IPS DF 6.9 (cell line): Measurements from ENCODE around the gene AOAH.
"Not testable (repeated sequence)": the region's sequence is repeated elsewhere in the genome, so short reads cannot be mapped to it uniquely, and the experiment has no call there.

Experiments
- DNase-seq: peaks from one replicate; pipeline ENCODE4 v3.0.0-alpha.2; 2013; ENCODE audit warnings: low read depth, low spot score
- H3K27ac ChIP-seq: one replicate; pipeline ENCODE4 v1.5.1; 2013; ENCODE audit warnings: low read length, control low read depth
- H3K27me3 ChIP-seq: 2 replicates; pipeline ENCODE4 v1.6.1; 2013; ENCODE audit warnings: mild to moderate bottlenecking, low read length; ENCODE audit not compliant: control insufficient read depth, insufficient read depth
- H3K36me3 ChIP-seq: 2 replicates; pipeline ENCODE4 v1.6.1; 2013; ENCODE audit warnings: low read length; ENCODE audit not compliant: control insufficient read depth, insufficient read depth
- H3K4me1 ChIP-seq: 2 replicates; pipeline ENCODE4 v1.6.1; 2013; ENCODE audit warnings: low read length; ENCODE audit not compliant: control insufficient read depth, insufficient read depth
- H3K4me3 ChIP-seq: 2 replicates; pipeline ENCODE4 v1.5.1; 2013; ENCODE audit warnings: mild to moderate bottlenecking, low read length
- H3K9me3 ChIP-seq: 2 replicates; pipeline ENCODE4 v1.6.1; 2013; ENCODE audit warnings: low read length, inconsistent platforms; ENCODE audit not compliant: control insufficient read depth, insufficient read depth
- WGBS: extraction: QIAGEN DNeasy Blood & Tissue Kit; methylation state at CpG from one replicate; pipeline ENCODE4 v1.1.7; 2013; ENCODE audit warnings: mixed read lengths, missing lambda C conversion rate; ENCODE audit not compliant: insufficient read length, insufficient coverage; 5-methylcytosine and 5-hydroxymethylcytosine counted together

AOAH gene

GRCh38 chr7:36513393-36513792 is 210.9 kb downstream of the AOAH start:
- H3K27me3 ChIP-seq, result no peaks in the 10 kb centered on the region
- WGBS, result no CpG with 5 or more reads among the region's 10 CpGs
- no peaks in the 10 kb centered on the region for H3K9me3 ChIP-seq
- no peaks in the 10 kb centered on the region for H3K36me3 ChIP-seq
- no peaks in the 10 kb centered on the region for H3K4me1 ChIP-seq
- no peak overlapping the region for H3K4me3 ChIP-seq
- no peak overlapping the region for H3K27ac ChIP-seq
- DNase-seq, result no peak

- no peaks in the 10 kb centered on the region for H3K27me3 ChIP-seq
- no CpG with 5 or more reads among the region's 4 CpGs for WGBS
- H3K36me3 ChIP-seq, result no peaks in the 10 kb centered on the region
- no peak for DNase-seq
- no peak overlapping the region for H3K27ac ChIP-seq
- H3K4me1 ChIP-seq, result no peaks in the 10 kb centered on the region
- H3K9me3 ChIP-seq, result no peaks in the 10 kb centered on the region
- no peak overlapping the region for H3K4me3 ChIP-seq
Measured at GRCh38 chr7:36512616-36513015, 211.7 kb downstream of the AOAH start.

- no CpG with 5 or more reads among the region's 9 CpGs for WGBS
- no peak for DNase-seq
- Histone ChIP-seq H3K27me3 (no peaks in the 10 kb centered on the region), H3K4me3 (no peak overlapping the region), H3K4me1 (no peaks in the 10 kb centered on the region), H3K27ac (no peak overlapping the region), H3K9me3 (no peaks in the 10 kb centered on the region), H3K36me3 (no peaks in the 10 kb centered on the region)
Measured at GRCh38 chr7:36509962-36510361, 214.3 kb downstream of the AOAH start.

- no CpG with 5 or more reads among the region's 9 CpGs for WGBS
- no peaks in the 10 kb centered on the region for H3K36me3 ChIP-seq
- no peak overlapping the region for H3K27ac ChIP-seq
- H3K27me3 ChIP-seq, result no peaks in the 10 kb centered on the region
- no peak overlapping the region for H3K4me3 ChIP-seq
- no peak for DNase-seq
- no peaks in the 10 kb centered on the region for H3K9me3 ChIP-seq
- H3K4me1 ChIP-seq, result no peaks in the 10 kb centered on the region
Measured at GRCh38 chr7:36507475-36508440, 216.5 kb downstream of the AOAH start.

DNA sequence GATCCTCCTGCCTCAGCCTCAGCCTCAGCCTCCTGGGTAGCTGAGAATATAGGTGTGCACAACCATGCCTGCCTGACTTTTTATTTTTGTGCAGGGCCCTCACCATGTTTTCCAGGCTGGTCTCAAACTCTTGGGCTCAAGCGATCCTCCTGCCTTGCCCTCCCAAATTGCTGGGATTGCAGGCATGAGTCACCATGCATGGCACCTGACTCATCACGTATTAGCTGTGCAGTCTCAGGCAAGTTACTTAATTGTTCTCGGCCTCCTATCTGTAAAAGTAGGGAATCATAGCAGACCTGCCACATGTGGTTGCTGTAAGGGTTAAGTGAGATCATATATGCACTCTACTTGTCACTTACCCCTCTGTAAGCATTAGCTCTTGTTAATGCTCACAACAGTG is 217.5 kb downstream of the AOAH start:
- Histone ChIP-seq H3K4me3 (no peak overlapping the region), H3K27me3 (no peaks in the 10 kb centered on the region), H3K4me1 (no peaks in the 10 kb centered on the region), H3K9me3 (no peaks in the 10 kb centered on the region), H3K36me3 (no peaks in the 10 kb centered on the region), H3K27ac (no peak overlapping the region)
- no CpG with 5 or more reads among the region's 3 CpGs for WGBS
- no peak for DNase-seq

GRCh38 chr7:36506130-36506798 is 218.0 kb downstream of the AOAH start:
- H3K4me1 ChIP-seq, result no peaks in the 10 kb centered on the region
- H3K27me3 ChIP-seq, result no peaks in the 10 kb centered on the region
- H3K4me3 ChIP-seq, result no peak overlapping the region
- no CpG with 5 or more reads among the region's 7 CpGs for WGBS
- no peaks in the 10 kb centered on the region for H3K9me3 ChIP-seq
- no peaks in the 10 kb centered on the region for H3K36me3 ChIP-seq
- no peak overlapping the region for H3K27ac ChIP-seq
- no peak for DNase-seq

- not testable (repeated sequence) for H3K4me1 ChIP-seq, H3K4me3 ChIP-seq, H3K27me3 ChIP-seq, H3K27ac ChIP-seq, DNase-seq, H3K9me3 ChIP-seq, H3K36me3 ChIP-seq
- no CpG with 5 or more reads among the region's 5 CpGs for WGBS
Measured at GRCh38 chr7:36504617-36505016, 219.7 kb downstream of the AOAH start.

GRCh38 chr7:36504216-36504615 is 220.1 kb downstream of the AOAH start:
- H3K9me3 ChIP-seq, H3K4me1 ChIP-seq, H3K4me3 ChIP-seq, H3K36me3 ChIP-seq, DNase-seq, H3K27me3 ChIP-seq, H3K27ac ChIP-seq: not testable (repeated sequence)
- no CpG with 5 or more reads among the region's 17 CpGs for WGBS

DNA sequence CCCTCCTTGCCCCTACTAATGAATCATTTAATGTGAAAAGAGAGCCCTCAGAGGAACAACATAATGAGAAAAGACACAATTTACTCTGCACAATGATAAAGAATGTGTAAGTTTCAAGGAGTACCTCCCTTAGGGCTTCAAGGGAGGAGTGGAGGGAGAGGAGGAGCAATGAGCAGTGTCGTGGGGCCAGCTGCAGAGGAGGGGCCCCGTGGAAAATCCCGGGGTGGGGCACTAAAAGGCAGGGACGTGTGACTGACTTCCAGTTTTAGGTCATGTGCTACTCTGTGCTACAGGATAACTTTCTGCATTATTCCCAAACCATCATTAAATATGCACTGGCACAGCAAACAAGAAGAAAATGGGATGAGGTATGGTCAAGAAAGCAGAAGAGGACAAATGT is 226.5 kb downstream of the AOAH start:
- Histone ChIP-seq H3K36me3 (no peaks in the 10 kb centered on the region), H3K27me3 (no peaks in the 10 kb centered on the region), H3K27ac (no peak overlapping the region), H3K4me3 (no peak overlapping the region), H3K4me1 (peaks cover 2% of the 10 kb centered on the region; the same call in 1 of the 2 replicates), H3K9me3 (no peaks in the 10 kb centered on the region)
- WGBS, result no CpG with 5 or more reads among the region's 4 CpGs
- DNase-seq, result no peak

DNA sequence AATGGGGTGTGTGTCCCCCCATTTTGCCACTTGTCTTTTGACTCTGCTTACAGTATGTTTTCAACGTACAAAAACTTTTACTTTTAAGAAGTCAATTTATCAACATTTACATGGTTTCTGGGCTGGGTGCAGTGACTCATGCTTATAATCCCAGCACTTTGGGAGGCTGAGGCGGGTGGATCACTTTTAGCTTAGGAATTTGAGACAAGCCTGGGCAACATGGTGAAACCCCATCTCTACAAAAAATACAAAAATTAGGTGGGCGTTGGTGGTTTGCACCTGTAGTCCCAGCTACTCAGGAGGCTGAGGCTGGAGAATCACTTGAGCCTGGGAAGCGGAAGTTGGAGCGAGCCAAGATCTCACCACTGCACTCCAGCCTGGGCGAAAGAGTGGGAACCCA is 227.1 kb downstream of the AOAH start:
- H3K9me3 ChIP-seq, DNase-seq, H3K27ac ChIP-seq, H3K36me3 ChIP-seq, H3K27me3 ChIP-seq, H3K4me1 ChIP-seq, H3K4me3 ChIP-seq: not testable (repeated sequence)
- no CpG with 5 or more reads among the region's 6 CpGs for WGBS
